ENCODE results near the gene TRAT1.
A peak's percentile ranks its signal among the peaks of the same experiment; 100 is the strongest.

TRAT1 gene

DNA sequence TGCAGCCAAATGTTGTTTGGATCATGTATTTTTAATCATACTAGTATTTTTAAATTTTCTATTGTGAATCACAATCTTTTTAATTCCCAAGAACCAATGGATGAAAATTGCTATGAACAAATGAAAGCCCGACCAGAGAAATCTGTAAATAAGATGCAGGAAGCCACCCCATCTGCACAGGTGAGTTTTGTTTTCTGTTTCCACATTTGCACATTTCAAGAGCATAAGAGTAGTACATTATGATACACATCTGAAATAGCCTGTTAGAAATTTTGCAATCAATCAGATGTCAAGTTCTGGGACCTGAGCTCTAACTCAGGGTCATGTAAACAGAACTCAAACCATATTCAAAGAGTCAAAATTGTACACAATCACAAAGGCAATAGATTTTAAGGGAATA, 26.5 kb downstream of the TRAT1 start:
- Histone ChIP-seq H3K4me3 (ENCODE audit: insufficient read length, low read depth) (no peak overlapping the region), H3K27me3 (ENCODE audit: insufficient read depth, insufficient read length) (no peaks in the 10 kb centered on the region), H3K4me1 (ENCODE audit: insufficient read depth, insufficient read length) (no peaks in the 10 kb centered on the region), H3K36me3 (ENCODE audit: insufficient read depth, insufficient read length, low read length) (no peaks in the 10 kb centered on the region), H3K9me3 (ENCODE audit: insufficient read depth, low read length) (no peaks in the 10 kb centered on the region), H3K9ac (ENCODE audit: insufficient read length, low read depth) (no peak overlapping the region)
- no peak for DNase-seq (ENCODE audit: low read depth, low spot score)
- TF ChIP-seq SUZ12 (IDR thresholded peaks at IDR 0.05; ENCODE audit: extremely low read depth, insufficient read depth, insufficient read length) = no peak
- TF ChIP-seq ZNF274 (IDR thresholded peaks at IDR 0.05; ENCODE audit: low read depth, low read length) = no peak
- TF ChIP-seq YY1 (IDR thresholded peaks at IDR 0.05; ENCODE audit: insufficient read depth, insufficient read length) = no peak

DNA sequence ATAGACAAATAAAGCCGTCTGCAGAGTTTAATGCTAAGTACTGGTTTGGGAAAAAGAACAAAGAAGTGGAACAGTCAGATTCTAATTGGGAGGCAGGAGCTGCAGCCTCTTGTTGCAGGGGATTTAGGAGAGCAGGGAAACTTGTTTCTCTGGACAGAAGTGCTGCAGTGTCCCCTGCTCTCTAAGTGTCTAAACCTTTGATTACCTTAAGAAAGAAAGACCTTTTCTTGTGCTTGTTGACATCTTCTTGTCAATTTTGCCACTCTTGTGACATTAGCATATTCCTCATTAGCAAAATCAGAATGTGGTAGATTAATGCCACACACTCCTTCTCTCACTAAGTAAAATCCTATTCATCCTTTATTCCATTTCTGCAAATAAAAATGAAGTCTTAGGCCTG, 38.8 kb downstream of the TRAT1 start:
- TF ChIP-seq YY1 (IDR thresholded peaks at IDR 0.05; ENCODE audit: insufficient read depth, insufficient read length) = no peak
- no peak for TF ChIP-seq SUZ12 (IDR thresholded peaks at IDR 0.05; ENCODE audit: extremely low read depth, insufficient read depth, insufficient read length)
- no peak for TF ChIP-seq ZNF274 (IDR thresholded peaks at IDR 0.05; ENCODE audit: low read depth, low read length)
- DNase-seq (ENCODE audit: low read depth, low spot score) = peak; percentile 11
- H3K27me3 ChIP-seq (ENCODE audit: insufficient read depth, insufficient read length) = no peaks in the 10 kb centered on the region
- H3K4me1 ChIP-seq (ENCODE audit: insufficient read depth, insufficient read length) = no peaks in the 10 kb centered on the region
- H3K9me3 ChIP-seq (ENCODE audit: insufficient read depth, low read length) = no peaks in the 10 kb centered on the region
- no peaks in the 10 kb centered on the region for H3K36me3 ChIP-seq (ENCODE audit: insufficient read depth, insufficient read length, low read length)
- H3K4me3 ChIP-seq (ENCODE audit: insufficient read length, low read depth) = no peak overlapping the region
- H3K9ac ChIP-seq (ENCODE audit: insufficient read length, low read depth) = no peak overlapping the region

DNA sequence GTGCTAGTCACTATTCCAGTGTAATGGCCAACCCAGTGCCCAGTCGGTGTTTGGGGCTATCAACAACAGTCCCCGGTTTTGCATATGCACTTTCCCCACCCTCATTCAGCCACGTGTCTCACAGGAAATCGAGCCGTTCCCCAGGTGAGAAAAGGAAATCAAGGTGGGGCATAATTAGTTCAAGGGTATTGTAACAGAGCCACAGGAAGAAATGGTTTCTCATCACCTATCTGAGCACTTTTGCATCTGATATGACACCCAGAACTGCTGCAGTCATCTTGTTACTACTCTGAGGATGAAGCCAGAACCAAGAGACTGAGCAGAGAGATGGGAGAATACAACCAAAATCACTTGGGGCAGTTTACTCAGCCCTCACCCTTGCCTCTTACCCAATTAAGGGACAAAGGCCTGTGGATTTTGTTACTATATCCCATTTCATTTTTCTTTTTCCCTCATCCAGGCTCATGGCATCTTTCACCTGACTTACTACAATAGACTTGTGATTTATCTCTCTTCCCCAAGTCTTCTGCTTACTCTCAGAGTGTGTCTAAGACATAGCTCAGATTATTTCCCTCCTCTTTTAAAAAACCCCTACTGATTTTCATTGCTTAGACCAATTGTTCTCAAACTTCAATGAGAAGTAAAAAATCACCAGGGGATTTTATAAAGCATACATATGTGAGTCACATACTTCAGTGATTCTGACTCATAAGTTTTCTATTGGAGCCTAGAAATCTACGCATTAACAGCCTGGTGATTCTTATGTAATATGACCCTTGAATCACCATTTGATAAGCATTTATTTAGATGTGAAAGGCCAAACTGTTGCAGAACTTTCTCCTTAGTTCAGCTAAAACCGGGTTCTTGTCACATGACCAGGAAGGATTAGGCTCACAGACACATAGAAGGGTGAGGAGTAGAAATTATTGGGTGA, 40.5 kb downstream of the TRAT1 start:
- TF ChIP-seq SUZ12 (IDR thresholded peaks at IDR 0.05; ENCODE audit: extremely low read depth, insufficient read depth, insufficient read length) = no peak
- TF ChIP-seq ZNF274 (IDR thresholded peaks at IDR 0.05; ENCODE audit: low read depth, low read length) = no peak
- no peak for TF ChIP-seq YY1 (IDR thresholded peaks at IDR 0.05; ENCODE audit: insufficient read depth, insufficient read length)
- Histone ChIP-seq H3K36me3 (ENCODE audit: insufficient read depth, insufficient read length, low read length) (no peaks in the 10 kb centered on the region), H3K4me3 (ENCODE audit: insufficient read length, low read depth) (no peak overlapping the region), H3K9me3 (ENCODE audit: insufficient read depth, low read length) (no peaks in the 10 kb centered on the region), H3K27me3 (ENCODE audit: insufficient read depth, insufficient read length) (no peaks in the 10 kb centered on the region), H3K4me1 (ENCODE audit: insufficient read depth, insufficient read length) (no peaks in the 10 kb centered on the region), H3K9ac (ENCODE audit: insufficient read length, low read depth) (no peak overlapping the region)
- no peak for DNase-seq (ENCODE audit: low read depth, low spot score)

DNA sequence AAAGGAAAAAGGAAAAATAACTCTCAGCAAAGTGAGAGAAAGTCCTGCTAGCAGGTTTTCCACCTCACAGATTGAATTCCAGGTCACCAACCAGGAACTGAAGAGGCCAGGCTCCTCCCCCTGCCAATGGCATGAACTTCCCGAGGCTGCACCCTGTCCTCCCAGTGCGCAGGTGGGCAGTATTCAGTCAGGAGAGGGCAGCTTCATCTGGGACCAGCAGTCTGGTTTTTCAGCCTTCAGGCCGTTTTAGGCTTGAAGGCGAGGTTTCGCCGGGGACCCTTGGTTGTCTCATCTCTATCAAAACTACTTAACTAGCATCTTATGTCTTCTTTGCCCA, 41.2 kb downstream of the TRAT1 start:
- no peaks in the 10 kb centered on the region for H3K9me3 ChIP-seq (ENCODE audit: insufficient read depth, low read length)

DNA sequence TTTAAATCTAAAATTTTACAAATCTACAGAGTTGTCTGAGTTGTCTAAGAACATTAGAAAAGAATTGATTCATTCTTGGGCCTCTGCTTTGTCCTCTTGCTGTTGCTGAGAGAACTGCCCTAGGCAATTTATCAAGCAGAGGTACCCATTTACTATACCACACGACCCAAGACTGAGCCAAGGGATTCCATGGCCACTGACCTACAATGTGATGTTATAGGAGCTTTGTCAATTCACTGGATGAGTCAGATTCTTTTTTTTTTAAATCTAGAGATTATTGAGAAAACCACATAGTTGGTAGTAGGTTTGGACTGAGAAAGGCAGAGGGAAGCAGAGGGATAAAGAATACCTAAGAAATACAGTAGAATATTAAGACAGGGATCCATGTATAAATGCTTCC, 55.3 kb downstream of the TRAT1 start:
- Histone ChIP-seq H3K9me3 (ENCODE audit: insufficient read depth, low read length) (no peaks in the 10 kb centered on the region), H3K36me3 (ENCODE audit: insufficient read depth, insufficient read length, low read length) (no peaks in the 10 kb centered on the region), H3K4me1 (ENCODE audit: insufficient read depth, insufficient read length) (no peaks in the 10 kb centered on the region), H3K27me3 (ENCODE audit: insufficient read depth, insufficient read length) (no peaks in the 10 kb centered on the region), H3K9ac (ENCODE audit: insufficient read length, low read depth) (no peak overlapping the region), H3K4me3 (ENCODE audit: insufficient read length, low read depth) (no peak overlapping the region)
- TF ChIP-seq SUZ12 (IDR thresholded peaks at IDR 0.05; ENCODE audit: extremely low read depth, insufficient read depth, insufficient read length) (no peak), ZNF274 (IDR thresholded peaks at IDR 0.05; ENCODE audit: low read depth, low read length) (no peak), YY1 (IDR thresholded peaks at IDR 0.05; ENCODE audit: insufficient read depth, insufficient read length) (no peak)
- no peak for DNase-seq (ENCODE audit: low read depth, low spot score)

More for the DNA sequence above, 41.2 kb downstream of the TRAT1 start:
- no peaks in the 10 kb centered on the region for H3K27me3 ChIP-seq (ENCODE audit: insufficient read depth, insufficient read length)
- H3K36me3 ChIP-seq (ENCODE audit: insufficient read depth, insufficient read length, low read length) = no peaks in the 10 kb centered on the region
- no peak for DNase-seq (ENCODE audit: low read depth, low spot score)
- no peak overlapping the region for H3K9ac ChIP-seq (ENCODE audit: insufficient read length, low read depth)
- no peak overlapping the region for H3K4me3 ChIP-seq (ENCODE audit: insufficient read length, low read depth)
- no peaks in the 10 kb centered on the region for H3K4me1 ChIP-seq (ENCODE audit: insufficient read depth, insufficient read length)
- no peak for TF ChIP-seq ZNF274 (IDR thresholded peaks at IDR 0.05; ENCODE audit: low read depth, low read length)
- no peak for TF ChIP-seq SUZ12 (IDR thresholded peaks at IDR 0.05; ENCODE audit: extremely low read depth, insufficient read depth, insufficient read length)
- TF ChIP-seq YY1 (IDR thresholded peaks at IDR 0.05; ENCODE audit: insufficient read depth, insufficient read length) = no peak

DNA sequence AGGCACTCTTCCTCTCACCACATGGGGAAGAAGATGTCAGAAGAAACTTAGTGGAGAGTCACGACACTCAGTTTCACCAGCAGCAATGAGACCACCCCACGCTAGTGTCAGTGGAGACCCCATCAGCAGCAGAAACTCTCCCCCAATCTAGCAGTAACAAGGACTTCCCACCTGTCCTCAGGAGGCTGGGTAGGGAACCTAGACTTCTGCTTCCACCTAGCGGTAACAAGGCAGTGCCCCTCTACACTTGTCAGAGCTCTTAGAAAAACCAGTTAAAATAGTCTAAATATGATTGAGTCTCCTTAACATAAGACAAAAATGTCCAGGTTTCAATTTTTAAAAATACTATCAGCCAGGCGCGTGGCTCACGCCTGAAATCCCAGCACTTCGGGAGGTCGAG, 57.3 kb downstream of the TRAT1 start:
- Histone ChIP-seq H3K36me3 (ENCODE audit: insufficient read depth, insufficient read length, low read length) (no peaks in the 10 kb centered on the region), H3K9me3 (ENCODE audit: insufficient read depth, low read length) (no peaks in the 10 kb centered on the region), H3K4me1 (ENCODE audit: insufficient read depth, insufficient read length) (no peaks in the 10 kb centered on the region), H3K4me3 (ENCODE audit: insufficient read length, low read depth) (no peak overlapping the region), H3K9ac (ENCODE audit: insufficient read length, low read depth) (no peak overlapping the region), H3K27me3 (ENCODE audit: insufficient read depth, insufficient read length) (no peaks in the 10 kb centered on the region)
- DNase-seq (ENCODE audit: low read depth, low spot score) = no peak
- no peak for TF ChIP-seq SUZ12 (IDR thresholded peaks at IDR 0.05; ENCODE audit: extremely low read depth, insufficient read depth, insufficient read length)
- TF ChIP-seq YY1 (IDR thresholded peaks at IDR 0.05; ENCODE audit: insufficient read depth, insufficient read length) = no peak
- no peak for TF ChIP-seq ZNF274 (IDR thresholded peaks at IDR 0.05; ENCODE audit: low read depth, low read length)

DNA sequence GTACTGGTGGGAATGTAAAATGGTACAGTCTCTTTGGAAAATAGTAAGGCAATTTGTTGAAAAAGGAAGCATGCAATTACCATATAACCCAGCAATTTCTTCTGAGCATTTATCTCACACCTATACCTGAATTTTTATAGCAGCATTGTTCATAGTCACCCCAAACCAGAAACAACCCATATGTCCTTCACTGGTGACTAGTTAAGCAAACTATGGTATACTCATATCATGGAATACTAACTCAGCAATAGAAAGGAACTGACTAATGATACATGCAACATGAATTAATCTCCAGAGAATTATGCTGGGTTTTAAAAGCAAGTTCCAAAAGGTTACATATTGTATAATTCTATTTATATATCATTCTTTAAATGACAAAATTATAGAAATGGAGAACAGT, 60.2 kb downstream of the TRAT1 start:
- Histone ChIP-seq H3K4me1 (ENCODE audit: insufficient read depth, insufficient read length) (no peaks in the 10 kb centered on the region), H3K9ac (ENCODE audit: insufficient read length, low read depth) (no peak overlapping the region), H3K36me3 (ENCODE audit: insufficient read depth, insufficient read length, low read length) (no peaks in the 10 kb centered on the region), H3K9me3 (ENCODE audit: insufficient read depth, low read length) (no peaks in the 10 kb centered on the region), H3K4me3 (ENCODE audit: insufficient read length, low read depth) (no peak overlapping the region), H3K27me3 (ENCODE audit: insufficient read depth, insufficient read length) (no peaks in the 10 kb centered on the region)
- DNase-seq (ENCODE audit: low read depth, low spot score) = no peak
- TF ChIP-seq ZNF274 (IDR thresholded peaks at IDR 0.05; ENCODE audit: low read depth, low read length) (no peak), SUZ12 (IDR thresholded peaks at IDR 0.05; ENCODE audit: extremely low read depth, insufficient read depth, insufficient read length) (no peak), YY1 (IDR thresholded peaks at IDR 0.05; ENCODE audit: insufficient read depth, insufficient read length) (no peak)

Data from NT2/D1 (cell line).